ENCODE results near the gene CYLC2.

CYLC2 gene

DNA sequence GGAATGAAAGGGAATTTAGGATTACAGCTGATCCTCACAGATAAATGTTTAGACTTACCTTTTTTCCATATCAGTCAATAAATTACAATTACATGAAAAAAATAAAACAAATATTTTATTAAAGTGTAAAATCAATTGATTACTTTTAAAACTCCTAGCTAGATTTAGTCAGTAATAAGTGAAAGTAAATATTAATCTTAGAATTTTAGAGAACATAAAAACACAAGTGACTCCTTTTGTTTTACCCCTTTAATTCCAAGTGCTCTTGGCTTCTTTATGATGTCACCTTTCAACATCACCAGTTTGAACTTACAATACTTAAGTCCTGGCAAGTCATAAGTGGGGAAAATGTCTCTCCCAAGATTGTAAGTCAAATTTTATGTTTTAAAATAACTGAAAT lies at the start of gene CYLC2:
CYLC2 (plus strand) TSS at position 301 of the 400 bp plus-strand sequence; CDS start at position 349, 48 bp downstream.
- DNase-seq (ENCODE audit: low spot score): no peak

- DNase-seq (ENCODE audit: low spot score): no peak
These were observed 44.8 kb upstream of the CYLC2 start for GRCh38 chr9:102950346-102950745.

- no peak for DNase-seq (ENCODE audit: low spot score)
These were observed 28.1 kb upstream of the CYLC2 start for GRCh38 chr9:102966999-102967398.

- no peak for DNase-seq (ENCODE audit: low spot score)
These were observed 27.2 kb upstream of the CYLC2 start for GRCh38 chr9:102967979-102968378.

DNA sequence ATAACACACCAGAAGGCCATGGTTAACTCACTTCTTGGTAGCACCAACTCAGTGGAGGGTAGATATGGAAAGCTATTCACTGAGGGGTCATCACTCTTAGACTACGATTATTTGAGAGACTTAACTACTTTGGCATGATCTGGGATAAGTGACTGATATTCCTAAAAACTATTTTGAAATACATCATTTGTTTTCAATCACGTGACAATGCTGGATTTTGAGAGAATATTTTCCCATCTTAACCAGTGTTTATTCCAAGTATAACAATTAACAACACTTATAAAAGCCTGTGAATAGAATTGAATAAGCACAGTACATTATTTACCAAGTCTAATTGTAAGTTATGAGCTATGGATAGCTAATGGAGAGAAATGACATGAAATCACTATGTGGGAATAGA lies 22.4 kb upstream of the CYLC2 start:
- no peak for DNase-seq (ENCODE audit: low spot score)

GRCh38 chr9:102974530-102974929 lies 20.6 kb upstream of the CYLC2 start:
- no peak for DNase-seq (ENCODE audit: low spot score)

GRCh38 chr9:102975251-102975650 lies 19.9 kb upstream of the CYLC2 start:
- DNase-seq (ENCODE audit: low spot score): no peak

GRCh38 chr9:102985162-102985895 lies 9.8 kb upstream of the CYLC2 start:
- no peak for DNase-seq (ENCODE audit: low spot score)

DNA sequence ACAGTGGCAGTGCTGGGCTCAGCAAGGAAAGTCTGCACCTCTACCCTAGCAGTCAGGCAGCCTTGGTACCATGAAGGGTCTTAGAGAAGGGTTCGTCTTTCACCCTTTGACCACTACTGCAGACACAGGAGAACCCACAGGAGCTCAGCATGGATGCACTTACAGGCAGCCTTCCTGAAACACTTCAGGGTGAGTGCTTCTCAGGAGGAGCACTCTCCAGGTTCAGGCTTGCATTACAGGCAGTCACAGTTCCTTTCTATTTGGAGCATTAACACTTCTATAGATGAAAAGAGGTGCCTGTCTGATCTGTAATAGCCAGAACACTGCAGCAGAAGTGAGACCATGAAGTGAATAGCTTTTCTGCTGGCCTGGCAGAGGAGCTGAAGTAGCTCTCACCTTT lies 8.7 kb upstream of the CYLC2 start:
- no peak for DNase-seq (ENCODE audit: low spot score)

GRCh38 chr9:103003689-103004088 lies 8.6 kb downstream of the CYLC2 start:
- DNase-seq (ENCODE audit: low spot score): no peak

DNA sequence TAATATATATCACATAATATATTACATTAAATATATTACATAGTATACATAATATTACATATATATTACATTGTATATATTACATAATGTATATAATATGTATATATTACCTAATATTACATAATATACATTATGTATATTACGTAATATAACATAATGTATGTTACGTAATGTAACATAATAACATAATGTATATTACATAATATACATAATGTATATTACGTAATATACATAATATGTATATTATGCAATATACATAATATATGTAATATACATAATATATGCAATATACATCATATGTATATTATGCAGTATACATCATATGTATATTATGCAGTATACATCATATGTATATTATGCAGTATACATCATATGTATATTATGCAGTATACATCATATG lies 19.1 kb downstream of the CYLC2 start:
- DNase-seq (ENCODE audit: low spot score): no peak

DNA sequence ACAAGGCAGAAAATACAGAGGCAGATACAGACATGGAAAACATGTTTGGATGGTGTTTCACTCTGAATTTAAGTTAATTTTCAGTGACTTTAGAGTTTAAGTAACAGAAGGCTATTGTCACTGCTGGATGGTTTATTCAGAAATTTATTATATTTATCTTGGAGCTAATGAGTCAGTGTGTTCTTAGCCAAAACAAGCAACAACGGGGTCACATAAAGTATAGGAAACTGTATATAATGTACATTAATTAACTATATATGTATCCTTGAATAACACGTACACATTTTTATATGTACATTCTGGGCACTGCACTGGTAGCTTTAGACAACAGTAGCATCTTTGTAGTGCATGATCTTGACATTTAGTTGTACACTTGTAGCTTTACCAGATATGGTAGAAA lies 30.7 kb downstream of the CYLC2 start:
- no peak for DNase-seq (ENCODE audit: low spot score)

DNA sequence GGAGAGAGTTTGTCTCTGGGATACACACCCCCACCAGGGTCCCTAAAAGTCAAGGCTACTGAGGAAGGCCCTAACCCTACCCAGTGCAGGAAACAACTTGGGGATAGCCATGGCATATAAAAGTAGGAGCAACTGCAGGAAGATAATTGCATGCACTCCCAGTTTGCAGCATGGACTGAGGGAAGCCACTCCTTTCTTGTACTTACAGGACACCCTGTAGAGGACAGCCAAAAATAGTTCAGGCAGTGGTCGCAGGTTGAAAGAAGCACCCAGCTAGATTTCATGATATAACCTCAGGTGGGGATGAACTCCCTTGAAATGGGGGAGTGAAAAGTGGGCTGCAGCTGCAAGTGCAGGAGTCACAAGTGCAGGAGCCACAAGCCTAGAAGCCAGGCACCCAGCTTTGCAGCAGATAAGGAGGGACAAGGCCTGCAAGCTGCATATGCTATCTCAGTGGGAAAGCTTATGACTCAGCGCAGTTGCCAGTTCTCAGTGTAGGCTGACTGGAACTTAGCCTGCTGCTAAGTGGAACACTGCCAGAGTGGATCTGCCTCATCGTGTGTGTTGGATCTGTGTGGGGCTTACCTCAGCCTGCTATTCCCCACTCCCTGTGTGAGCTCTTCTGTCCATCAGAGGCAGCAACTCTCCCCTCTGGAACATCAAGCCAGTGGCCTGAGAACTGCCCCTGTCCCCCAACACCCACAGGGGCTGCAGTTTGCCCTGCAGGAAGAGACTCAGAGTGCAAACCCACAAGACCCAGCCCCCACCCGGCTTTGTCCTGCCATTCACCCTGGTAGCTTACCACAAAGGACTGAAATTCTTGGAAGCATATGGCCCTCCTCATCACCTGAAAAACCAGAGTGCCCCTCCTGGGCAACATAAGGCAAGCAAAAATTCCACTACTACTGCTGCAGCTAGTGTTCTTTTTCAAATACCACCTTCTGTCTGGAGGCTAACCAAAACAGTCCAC lies 42.7 kb downstream of the CYLC2 start:
- no peak for DNase-seq (ENCODE audit: low spot score)

DNA sequence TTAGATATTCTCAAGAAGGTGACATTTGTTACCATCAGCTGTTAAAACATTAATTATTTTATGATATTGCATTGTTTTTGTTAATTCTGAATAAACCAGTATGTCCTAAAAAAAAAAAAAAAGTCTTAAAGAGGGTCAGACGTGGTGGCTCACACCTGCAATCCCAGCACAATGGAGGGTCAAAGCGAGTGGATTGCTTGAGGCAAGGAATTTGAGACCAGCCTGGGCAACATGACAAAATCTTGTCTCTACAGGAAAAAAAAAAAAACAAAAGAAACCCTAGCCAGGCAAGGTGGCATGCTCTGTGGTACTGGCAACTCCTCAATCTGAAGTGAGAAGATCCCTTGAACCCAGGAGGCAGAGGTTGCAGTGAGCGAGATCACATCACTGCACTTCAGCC lies 46.8 kb downstream of the CYLC2 start:
- no peak for DNase-seq (ENCODE audit: low spot score)
